Neural crest cell (in vitro differentiated cells): ENCODE data around the gene PSMC6. TPM values are rescaled to one million over a fixed set of nuclear protein-coding genes. Genes with fewer than 3 reads are reported as not detected.

Source experiments
- DNase-seq: peaks from one replicate; pipeline ENCODE4 v3.0.0; 2021; ENCODE audit warnings: low read depth, mixed read lengths, low spot score
- H3K27ac Mint-ChIP-seq: one replicate; pipeline ENCODE4 v1.8.0; 2021; ENCODE audit warnings: mild to moderate bottlenecking, mixed read lengths; ENCODE audit not compliant: unreplicated experiment
- H3K27me3 Mint-ChIP-seq: 2 replicates; pipeline ENCODE4 v1.8.0; 2021; ENCODE audit warnings: low read depth, mild to moderate bottlenecking, mixed read lengths
- H3K36me3 Mint-ChIP-seq: 2 replicates; pipeline ENCODE4 v1.8.0; 2021; ENCODE audit warnings: low read depth, mild to moderate bottlenecking, mixed read lengths
- H3K4me1 Mint-ChIP-seq: 2 replicates; pipeline ENCODE4 v1.8.0; 2021; ENCODE audit warnings: mixed read lengths
- H3K4me3 Mint-ChIP-seq: one replicate; pipeline ENCODE4 v1.8.0; 2021; ENCODE audit warnings: mild to moderate bottlenecking, mixed read lengths
- H3K9me3 Mint-ChIP-seq: 2 replicates; pipeline ENCODE4 v1.8.0; 2021; ENCODE audit warnings: mixed read lengths
- total RNA-seq: library from RNA; stranded (reverse); gene quantifications from 2 replicates; pipeline ENCODE4 v1.2.1, GENCODE V29; 2021
- TF ChIP-seq, protein P1 (sequence below): fragments of 200-600 bp; sonication (generic); conservative IDR thresholded peaks from 2 replicates; pipeline ENCODE4 v1.5.0; 2021; ENCODE audit warnings: antibody characterized with exemption, mild to moderate bottlenecking

Gene PSMC6
- total RNA-seq, 1 donor from 2014 or later: 109 TPM

DNA sequence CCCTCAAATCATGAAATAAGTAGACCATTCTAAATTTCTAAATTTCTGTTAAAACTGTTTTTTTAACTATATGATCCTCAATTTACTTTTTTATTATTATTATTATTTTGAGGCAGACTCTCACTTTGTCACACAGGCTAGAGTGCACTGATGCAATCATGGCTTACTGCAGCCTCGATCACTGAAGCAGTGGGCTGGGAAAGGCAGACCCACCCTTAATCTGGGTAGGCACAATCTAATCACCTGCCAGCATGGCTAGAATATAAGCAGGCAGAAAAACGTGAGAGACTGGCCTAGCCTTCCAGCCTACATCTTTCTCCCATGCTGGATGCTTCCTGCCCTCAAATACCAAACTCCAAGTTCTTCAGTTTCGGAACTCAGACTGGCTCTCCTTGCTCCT is 14.0 kb upstream of the PSMC6 start:
- H3K9me3 Mint-ChIP-seq: no peaks in the 10 kb centered on the region
- TF ChIP-seq, protein P1, sequence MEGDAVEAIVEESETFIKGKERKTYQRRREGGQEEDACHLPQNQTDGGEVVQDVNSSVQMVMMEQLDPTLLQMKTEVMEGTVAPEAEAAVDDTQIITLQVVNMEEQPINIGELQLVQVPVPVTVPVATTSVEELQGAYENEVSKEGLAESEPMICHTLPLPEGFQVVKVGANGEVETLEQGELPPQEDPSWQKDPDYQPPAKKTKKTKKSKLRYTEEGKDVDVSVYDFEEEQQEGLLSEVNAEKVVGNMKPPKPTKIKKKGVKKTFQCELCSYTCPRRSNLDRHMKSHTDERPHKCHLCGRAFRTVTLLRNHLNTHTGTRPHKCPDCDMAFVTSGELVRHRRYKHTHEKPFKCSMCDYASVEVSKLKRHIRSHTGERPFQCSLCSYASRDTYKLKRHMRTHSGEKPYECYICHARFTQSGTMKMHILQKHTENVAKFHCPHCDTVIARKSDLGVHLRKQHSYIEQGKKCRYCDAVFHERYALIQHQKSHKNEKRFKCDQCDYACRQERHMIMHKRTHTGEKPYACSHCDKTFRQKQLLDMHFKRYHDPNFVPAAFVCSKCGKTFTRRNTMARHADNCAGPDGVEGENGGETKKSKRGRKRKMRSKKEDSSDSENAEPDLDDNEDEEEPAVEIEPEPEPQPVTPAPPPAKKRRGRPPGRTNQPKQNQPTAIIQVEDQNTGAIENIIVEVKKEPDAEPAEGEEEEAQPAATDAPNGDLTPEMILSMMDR: no peak
- H3K36me3 Mint-ChIP-seq: no peaks in the 10 kb centered on the region
- DNase-seq: no peak
- no peak overlapping the region for H3K27ac Mint-ChIP-seq
- H3K4me1 Mint-ChIP-seq: peaks cover 23% of the 10 kb centered on the region
- H3K27me3 Mint-ChIP-seq: no peaks in the 10 kb centered on the region
- peak overlapping the region; percentile 73 for H3K4me3 Mint-ChIP-seq

DNA sequence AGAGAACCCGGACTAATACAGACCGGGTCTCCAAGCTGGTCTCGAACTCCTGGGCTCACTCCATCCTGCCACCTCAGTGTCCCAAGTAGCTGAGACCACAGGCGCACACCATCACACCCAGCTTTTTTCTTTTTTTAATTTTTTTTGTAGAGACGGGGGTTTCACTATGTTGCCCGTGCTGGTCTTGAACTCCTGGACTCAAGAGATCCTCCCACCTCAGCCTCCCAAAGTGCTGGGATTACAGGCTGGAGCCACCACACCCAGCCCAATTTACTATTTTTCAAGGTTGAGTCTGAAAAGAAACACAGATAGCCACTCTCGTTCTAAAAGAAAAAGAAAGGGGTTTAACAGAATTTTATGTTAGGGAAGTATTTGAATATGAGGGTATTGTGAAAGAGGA is 13.5 kb upstream of the PSMC6 start:
- no peaks in the 10 kb centered on the region for H3K9me3 Mint-ChIP-seq
- H3K4me3 Mint-ChIP-seq: peak overlapping the region; percentile 73
- no peaks in the 10 kb centered on the region for H3K36me3 Mint-ChIP-seq
- TF ChIP-seq, protein P1: no peak
- no peak for DNase-seq
- no peak overlapping the region for H3K27ac Mint-ChIP-seq
- H3K27me3 Mint-ChIP-seq: no peaks in the 10 kb centered on the region
- H3K4me1 Mint-ChIP-seq: peaks cover 23% of the 10 kb centered on the region

DNA sequence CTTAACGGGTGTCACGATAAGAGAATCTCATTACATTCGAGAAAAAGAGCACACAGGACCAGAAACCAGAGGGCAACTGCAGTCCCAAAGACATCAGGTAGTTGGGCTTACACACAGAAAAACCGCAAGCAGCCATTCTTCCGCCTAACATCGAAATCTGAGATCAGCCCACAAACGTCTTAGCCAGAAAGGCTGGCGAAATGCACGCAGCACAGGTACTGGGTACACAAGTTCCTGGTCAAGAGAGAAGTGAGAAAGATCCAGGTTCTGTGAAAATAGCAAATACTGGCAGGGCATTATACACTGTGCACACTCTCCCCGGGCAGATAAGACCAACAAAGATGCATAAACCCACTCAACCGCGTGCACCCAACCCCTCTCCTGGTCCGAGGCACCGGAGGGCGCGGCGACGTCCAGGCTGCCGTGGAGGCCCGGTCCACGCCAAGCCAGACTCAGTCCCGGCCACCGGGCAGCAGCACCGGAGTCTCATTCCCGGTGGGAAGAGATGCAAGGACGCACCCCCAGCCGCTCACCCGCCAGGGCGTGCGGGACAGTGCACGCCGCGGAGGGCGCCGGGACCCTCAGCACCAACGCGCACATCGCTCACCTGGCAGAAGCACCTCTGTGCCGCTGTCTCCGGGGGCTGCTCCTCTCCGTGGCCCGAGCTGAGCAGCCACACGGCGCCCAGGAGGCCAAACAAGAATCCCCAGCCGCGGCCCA is 12.1 kb upstream of the PSMC6 start:
- no peaks in the 10 kb centered on the region for H3K9me3 Mint-ChIP-seq
- TF ChIP-seq, protein P1: no peak

DNA sequence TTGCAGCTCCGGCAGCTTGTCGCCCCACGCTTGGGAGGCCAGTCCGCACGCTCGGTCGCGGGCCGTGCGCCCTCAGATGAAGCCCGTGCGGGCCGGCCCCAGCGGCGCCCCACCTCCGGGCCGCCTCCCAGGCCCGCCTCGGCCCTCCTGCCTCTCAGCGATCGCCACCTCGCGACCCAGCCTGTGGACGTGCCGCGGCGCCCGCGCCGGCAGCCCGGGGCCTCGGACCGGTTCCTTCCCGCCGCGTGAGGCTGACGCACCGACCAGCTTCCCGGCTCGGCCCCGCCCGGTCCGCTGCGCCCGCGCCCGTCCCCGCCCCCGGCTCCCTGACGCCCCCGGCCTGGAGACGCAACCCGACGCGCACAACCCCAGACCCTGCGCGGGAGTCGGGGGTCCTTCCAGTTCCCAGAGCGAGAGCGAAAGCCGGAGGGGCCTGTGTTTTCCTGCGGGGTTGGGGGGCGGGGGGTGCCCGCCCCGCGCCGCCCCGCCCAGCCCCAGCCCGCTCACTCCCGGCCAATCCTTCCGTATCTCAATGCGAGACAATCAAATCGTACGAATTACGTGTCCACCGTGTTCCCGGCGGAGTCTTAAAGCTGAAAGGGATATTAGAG is 11.4 kb upstream of the PSMC6 start, which contains the start of gene ERO1A:
TSS of gene ERO1A (minus strand) at position 78 of the 611 bp plus-strand sequence. CDS start at position 1, 77 bp downstream.
- no peaks in the 10 kb centered on the region for H3K9me3 Mint-ChIP-seq
- DNase-seq: peak; percentile 61
- peaks cover 23% of the 10 kb centered on the region for H3K4me1 Mint-ChIP-seq

More for the DNA sequence above, 12.1 kb upstream of the PSMC6 start:
- no peak for DNase-seq
- peaks cover 23% of the 10 kb centered on the region for H3K4me1 Mint-ChIP-seq
- no peak overlapping the region for H3K27ac Mint-ChIP-seq
- peak overlapping the region; percentile 96 for H3K4me3 Mint-ChIP-seq
- H3K36me3 Mint-ChIP-seq: no peaks in the 10 kb centered on the region
- no peaks in the 10 kb centered on the region for H3K27me3 Mint-ChIP-seq

DNA sequence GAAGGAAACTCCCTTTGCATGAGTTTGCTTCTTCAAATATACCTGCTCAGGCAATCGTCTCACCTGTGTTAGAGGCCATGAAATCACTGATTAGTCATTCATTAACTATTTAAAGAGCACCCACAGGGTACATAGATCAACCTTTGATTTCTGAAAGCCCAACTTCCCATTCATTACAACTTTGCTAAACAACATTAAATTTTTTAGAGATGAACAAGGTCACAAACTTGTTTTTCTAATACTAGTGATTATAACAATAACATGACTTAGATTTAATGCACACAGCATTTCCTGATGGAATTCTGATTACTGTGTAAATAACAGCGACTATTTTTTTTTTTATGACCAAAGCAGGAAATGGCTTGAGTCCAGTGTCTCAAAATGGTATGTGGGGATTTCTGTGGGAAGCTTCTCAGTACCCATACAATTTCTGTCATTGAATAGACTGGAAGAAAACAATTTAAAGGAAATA is 6.3 kb upstream of the PSMC6 start:
- no peak overlapping the region for H3K27ac Mint-ChIP-seq
- TF ChIP-seq, protein P1: no peak
- no peaks in the 10 kb centered on the region for H3K36me3 Mint-ChIP-seq
- no peak overlapping the region for H3K4me3 Mint-ChIP-seq
- peaks cover 8% of the 10 kb centered on the region for H3K27me3 Mint-ChIP-seq
- H3K9me3 Mint-ChIP-seq: no peaks in the 10 kb centered on the region
- peaks cover 3% of the 10 kb centered on the region for H3K4me1 Mint-ChIP-seq
- no peak for DNase-seq

More for the DNA sequence above, 11.4 kb upstream of the PSMC6 start, which contains the start of gene ERO1A:
- H3K27me3 Mint-ChIP-seq: no peaks in the 10 kb centered on the region
- H3K4me3 Mint-ChIP-seq: peak within 1 kb of the TSS; percentile 96
- H3K36me3 Mint-ChIP-seq: no peaks in the 10 kb centered on the region
- TF ChIP-seq, protein P1: no peak
- H3K27ac Mint-ChIP-seq: peak within 1 kb of the TSS; percentile 57
